ENCODE results near the gene CALML4.

GRCh38 chr15:68199340-68199739, 5.8 kb downstream of the CALML4 start:
- TF ChIP-seq CTCF (IDR thresholded peaks at IDR 0.05; ENCODE audit: low read depth, low read length): no peak
- no peak for TF ChIP-seq POLR2A (IDR thresholded peaks at IDR 0.05; ENCODE audit: extremely low read depth, insufficient read length)
